Memory B cell (primary cell): ENCODE data around the gene ZNF683.
A peak's percentile ranks its signal among the peaks of the same experiment; 100 is the strongest.

Source experiments
- ATAC-seq: fragments of 150-1000 bp; cut with Tn5 transposase; 2 replicates; pipeline ENCODE4 v1.10.0; 2021; ENCODE audit warnings: low read depth, mild to moderate bottlenecking, moderate library complexity
- DNase-seq, 2 donors: peaks; one replicate each; pipeline ENCODE4 v3.0.0; 2022; ENCODE audit warnings: low spot score in 2 of 2
- H3K27ac Mint-ChIP-seq: one replicate; pipeline ENCODE4 v1.8.0; 2022; ENCODE audit warnings: mild to moderate bottlenecking, moderate library complexity, mixed read lengths
- H3K27me3 Mint-ChIP-seq: one replicate; pipeline ENCODE4 v1.8.0; 2022; ENCODE audit warnings: mixed read lengths
- H3K36me3 Mint-ChIP-seq: one replicate; pipeline ENCODE4 v1.8.0; 2022; ENCODE audit warnings: mild to moderate bottlenecking, mixed read lengths
- H3K4me1 Mint-ChIP-seq: one replicate; pipeline ENCODE4 v1.8.0; 2022; ENCODE audit warnings: mixed read lengths
- H3K4me3 Mint-ChIP-seq: one replicate; pipeline ENCODE4 v1.8.0; 2022; ENCODE audit warnings: mild to moderate bottlenecking, moderate library complexity, mixed read lengths
- H3K9me3 Mint-ChIP-seq: one replicate; pipeline ENCODE4 v1.8.0; 2022; ENCODE audit warnings: mixed read lengths

The ZNF683 gene

GRCh38 chr1:26324550-26324949 is 48.0 kb downstream of the ZNF683 start:
- Mint-ChIP-seq H3K9me3 (no peaks in the 10 kb centered on the region), H3K4me3 (no peak overlapping the region), H3K36me3 (peaks cover 21% of the 10 kb centered on the region), H3K27me3 (no peaks in the 10 kb centered on the region), H3K4me1 (peaks cover 29% of the 10 kb centered on the region), H3K27ac (peak overlapping the region; percentile 61)
- ATAC-seq (no peak), DNase-seq (no peak)

GRCh38 chr1:26323382-26323781 is 49.2 kb downstream of the ZNF683 start:
- Mint-ChIP-seq H3K9me3 (no peaks in the 10 kb centered on the region), H3K27me3 (no peaks in the 10 kb centered on the region), H3K36me3 (peaks cover 28% of the 10 kb centered on the region), H3K27ac (peak overlapping the region; percentile 26), H3K4me3 (no peak overlapping the region), H3K4me1 (peaks cover 29% of the 10 kb centered on the region)
- ATAC-seq (no peak), DNase-seq (no peak)

GRCh38 chr1:26322042-26322331 is 50.6 kb downstream of the ZNF683 start:
- ATAC-seq: no peak
- Mint-ChIP-seq H3K4me1 (peaks cover 36% of the 10 kb centered on the region), H3K27me3 (no peaks in the 10 kb centered on the region), H3K27ac (no peak overlapping the region), H3K4me3 (no peak overlapping the region), H3K36me3 (peaks cover 35% of the 10 kb centered on the region), H3K9me3 (no peaks in the 10 kb centered on the region)
- no peak for DNase-seq

GRCh38 chr1:26321315-26322041 is 51.1 kb downstream of the ZNF683 start:
- no peaks in the 10 kb centered on the region for H3K27me3 Mint-ChIP-seq
- H3K4me1 Mint-ChIP-seq: peaks cover 40% of the 10 kb centered on the region
- H3K4me3 Mint-ChIP-seq: peak overlapping the region; percentile 93

GRCh38 chr1:26320896-26321295 is 51.7 kb downstream of the ZNF683 start:
- H3K9me3 Mint-ChIP-seq: no peaks in the 10 kb centered on the region
- H3K27me3 Mint-ChIP-seq: no peaks in the 10 kb centered on the region
- DNase-seq (no peak), ATAC-seq (peak; percentile 7)
- peak overlapping the region; percentile 81 for H3K27ac Mint-ChIP-seq
- H3K36me3 Mint-ChIP-seq: peaks cover 35% of the 10 kb centered on the region
- H3K4me3 Mint-ChIP-seq: peak overlapping the region; percentile 96
- peaks cover 45% of the 10 kb centered on the region for H3K4me1 Mint-ChIP-seq

More at GRCh38 chr1:26321315-26322041, 51.1 kb downstream of the ZNF683 start:
- ATAC-seq (peak; percentile 77), DNase-seq (peak; percentile 96 to 99)
- peak overlapping the region; percentile 32 for H3K27ac Mint-ChIP-seq
- H3K9me3 Mint-ChIP-seq: no peaks in the 10 kb centered on the region
- peaks cover 35% of the 10 kb centered on the region for H3K36me3 Mint-ChIP-seq

- ATAC-seq (no peak), DNase-seq (no peak)
- peak overlapping the region; percentile 96 for H3K4me3 Mint-ChIP-seq
- no peaks in the 10 kb centered on the region for H3K27me3 Mint-ChIP-seq
- H3K36me3 Mint-ChIP-seq: peaks cover 29% of the 10 kb centered on the region
- H3K9me3 Mint-ChIP-seq: peaks cover under 1% of the 10 kb centered on the region
- H3K27ac Mint-ChIP-seq: peak overlapping the region; percentile 81
- H3K4me1 Mint-ChIP-seq: peaks cover 57% of the 10 kb centered on the region
Measured at GRCh38 chr1:26318338-26319064, 54.0 kb downstream of the ZNF683 start.

- peaks cover 3% of the 10 kb centered on the region for H3K9me3 Mint-ChIP-seq
- peaks cover 57% of the 10 kb centered on the region for H3K4me1 Mint-ChIP-seq
- peaks cover 25% of the 10 kb centered on the region for H3K36me3 Mint-ChIP-seq
- H3K27me3 Mint-ChIP-seq: no peaks in the 10 kb centered on the region
- H3K27ac Mint-ChIP-seq: peak within 1 kb of the TSS; percentile 81
- ATAC-seq (peak; percentile 66), DNase-seq (peak; percentile 30 to 60)
- H3K4me3 Mint-ChIP-seq: peak within 1 kb of the TSS; percentile 96
Measured at GRCh38 chr1:26317612-26318337, 54.8 kb downstream of the ZNF683 start, which contains the start of gene CD52. Gene CD52, plus strand, starts transcription at chr1:26317958. Its CDS starts 60 bp downstream, at chr1:26318018.

- peaks cover 3% of the 10 kb centered on the region for H3K9me3 Mint-ChIP-seq
- peaks cover 52% of the 10 kb centered on the region for H3K4me1 Mint-ChIP-seq
- ATAC-seq: no peak
- H3K4me3 Mint-ChIP-seq: peak overlapping the region; percentile 96
- peaks cover 23% of the 10 kb centered on the region for H3K36me3 Mint-ChIP-seq
- H3K27ac Mint-ChIP-seq: peak overlapping the region; percentile 81
- DNase-seq: no peak
- no peaks in the 10 kb centered on the region for H3K27me3 Mint-ChIP-seq
Measured at GRCh38 chr1:26317146-26317545, 55.4 kb downstream of the ZNF683 start.

- Mint-ChIP-seq H3K9me3 (peaks cover 3% of the 10 kb centered on the region), H3K4me3 (peak overlapping the region; percentile 69), H3K27me3 (no peaks in the 10 kb centered on the region), H3K4me1 (peaks cover 51% of the 10 kb centered on the region), H3K36me3 (peaks cover 19% of the 10 kb centered on the region), H3K27ac (peak overlapping the region; percentile 81)
- ATAC-seq (peak; percentile 16), DNase-seq (no peak)
Measured at GRCh38 chr1:26315874-26316850, 56.4 kb downstream of the ZNF683 start.

GRCh38 chr1:26314501-26314900 is 58.0 kb downstream of the ZNF683 start:
- DNase-seq (no peak), ATAC-seq (no peak)
- Mint-ChIP-seq H3K36me3 (peaks cover 15% of the 10 kb centered on the region), H3K27ac (peak overlapping the region; percentile 81), H3K4me3 (peak overlapping the region; percentile 69), H3K9me3 (peaks cover 3% of the 10 kb centered on the region), H3K4me1 (peaks cover 44% of the 10 kb centered on the region), H3K27me3 (no peaks in the 10 kb centered on the region)
